Peyer's patch (tissue), 4 donors: ENCODE measurements around the gene CLSTN1.

ENCODE experiments used
- CTCF ChIP-seq, 6 experiments: fragments of 450-650 bp in 4 of 6; fragments of 200-600 bp in 2 of 6; sonication (generic) in 1 of 6; IDR thresholded peaks; one replicate each; pipeline ENCODE4 v1.5.1; 2017 to 2019; ENCODE audit warnings: antibody characterized with exemption in 6 of 6, mild to moderate bottlenecking in 3 of 6, moderate library complexity in 1 of 6
- POLR2A ChIP-seq, 2 donors: fragments of 450-650 bp; IDR thresholded peaks; one replicate each; pipeline ENCODE4 v1.5.1; 2017; ENCODE audit warnings: antibody characterized with exemption in 2 of 2, mild to moderate bottlenecking in 2 of 2, moderate library complexity in 2 of 2

GRCh38 chr1:9687120-9687873 is 136.5 kb downstream of the CLSTN1 start:
- TF ChIP-seq POLR2A (IDR thresholded peaks at IDR 0.05) (no peak), CTCF (IDR thresholded peaks at IDR 0.05) (no peak)
